Stimulated activated CD4-positive, alpha-beta T cell treated with anti-CD3 and anti-CD28 coated beads, Interleukin-1b, Interleukin-23, amount 100 ng/mL, for 4 hours (primary cell): Measurements from ENCODE around the gene COMMD2.

Experiments used
- DNase-seq, 2 donors: peaks; one replicate each; pipeline ENCODE4 v3.0.0-alpha.2; 2020; ENCODE audit warnings: low read depth in 2 of 2

The COMMD2 gene

GRCh38 chr3:149702691-149703441 lies 49.4 kb downstream of the COMMD2 start:
- DNase-seq: no peak

DNA sequence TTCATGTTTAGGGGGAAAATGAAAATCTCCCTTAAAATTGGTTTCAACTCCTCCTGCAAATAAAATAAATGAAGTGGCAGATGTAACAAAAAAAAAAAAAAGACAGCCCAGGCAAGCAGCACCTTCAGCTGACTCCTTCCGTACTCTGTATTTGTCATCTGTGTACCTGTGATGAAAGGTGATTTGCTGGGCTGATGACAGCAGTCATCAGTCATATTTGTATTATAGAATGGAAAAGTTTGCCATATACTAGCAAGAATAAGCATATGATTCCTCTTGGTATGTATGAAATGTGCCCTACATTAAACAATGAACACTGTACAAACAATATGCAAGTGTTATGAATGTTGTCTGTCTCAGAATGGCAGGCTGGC lies 50.3 kb downstream of the COMMD2 start:
- DNase-seq: no peak

DNA sequence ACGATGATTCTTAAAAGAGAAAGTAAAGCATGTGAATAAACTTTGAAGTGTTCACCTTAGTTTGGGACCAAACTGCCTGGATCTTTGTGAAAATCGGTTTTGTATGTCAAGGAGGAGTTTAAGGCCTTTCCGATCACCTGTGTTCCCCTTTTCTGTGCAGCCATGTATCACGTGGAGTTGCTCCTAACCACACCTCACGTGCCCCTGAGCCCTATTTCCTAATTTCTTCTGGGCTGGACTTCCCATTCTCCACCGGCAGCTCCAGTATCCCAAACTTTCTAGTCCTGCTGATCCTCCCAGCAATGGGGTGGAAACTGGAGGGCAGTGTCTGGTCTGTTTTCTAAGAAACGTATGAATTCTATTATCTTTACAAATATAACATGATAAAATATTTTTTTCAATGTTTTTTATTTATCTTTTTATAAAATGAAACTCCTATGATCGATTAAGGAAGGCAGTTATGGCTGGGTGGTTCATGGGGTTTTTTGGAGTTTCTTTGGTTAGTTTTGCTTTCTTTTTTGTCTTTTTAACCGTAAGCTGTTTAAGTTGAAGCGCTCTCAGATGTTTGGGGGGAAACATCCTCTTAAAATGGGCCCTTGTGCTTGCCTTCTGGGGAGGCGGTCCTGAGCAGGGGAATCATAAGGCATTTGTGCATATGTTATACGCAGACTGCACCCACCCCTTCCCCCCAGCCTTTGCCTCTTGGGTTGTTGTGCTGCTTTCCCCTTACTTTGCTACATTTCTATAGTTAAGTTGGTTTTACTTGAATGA lies 50.9 kb downstream of the COMMD2 start:
- DNase-seq: peak in 1 of 2 donors; percentile 1
